ENCODE results near the gene TTC8.

- TF ChIP-seq TCF7L2 (IDR thresholded peaks at IDR 0.05; ENCODE audit: low read depth, low read length) (no peak), CTCF (IDR thresholded peaks at IDR 0.05) (no peak), REST (IDR thresholded peaks at IDR 0.05; ENCODE audit: insufficient read depth in 1 of 2, low read depth in 2 of 2, low read length in 1 of 2) (no peak), POLR2AphosphoS5 (IDR thresholded peaks at IDR 0.05; ENCODE audit: low read depth, low read length) (no peak)
Measured at GRCh38 chr14:88791629-88792472, 32.6 kb upstream of the TTC8 start.
